Brain microvascular endothelial cell (primary cell): ENCODE results near the gene CDH23.

Experiments used
- DNase-seq: peaks from one replicate; pipeline ENCODE4 v3.0.0-alpha.2; 2020
- H3K27ac ChIP-seq: fragments of 250-450 bp; sonication (Bioruptor Pico); 2 replicates; pipeline ENCODE4 v1.5.1; 2020; ENCODE audit warnings: mild to moderate bottlenecking, moderate library complexity
- H3K27me3 ChIP-seq: fragments of 250-450 bp; sonication (Bioruptor Pico); replicated peaks from 2 replicates; pipeline ENCODE4 v1.5.1; 2020; ENCODE audit warnings: mild to moderate bottlenecking
- H3K36me3 ChIP-seq: fragments of 250-450 bp; sonication (Bioruptor Pico); replicated peaks from 2 replicates; pipeline ENCODE4 v1.5.1; 2020; ENCODE audit warnings: mild to moderate bottlenecking
- H3K4me3 ChIP-seq: 2 replicates; pipeline ENCODE4 v1.5.1; 2011; ENCODE audit warnings: low read depth, mild to moderate bottlenecking, control low read depth, low read length, moderate library complexity
- CTCF ChIP-seq: IDR thresholded peaks from 2 replicates; pipeline ENCODE4 v1.5.1; 2011; ENCODE audit warnings: low read depth, mild to moderate bottlenecking, moderate library complexity, low read length, control low read depth, inconsistent platforms; ENCODE audit errors: missing control alignments
- in situ Hi-C: cut with HindIII; loops from 2 replicates; pipeline ENCODE4 v1.10.0; 2017; ENCODE audit warnings: low sequenced_read_pairs, low pct_ligation_motif_present

The CDH23 gene

GRCh38 chr10:71600849-71601248, 204.1 kb downstream of the CDH23 start:
- TF ChIP-seq CTCF: no peak
- Histone ChIP-seq H3K4me3 (no peak overlapping the region), H3K27ac (peak overlapping the region; percentile 40), H3K27me3 (no peaks in the 10 kb centered on the region), H3K36me3 (no peaks in the 10 kb centered on the region)
- in situ Hi-C loops: no loop called here
- peak; percentile 78 for DNase-seq

GRCh38 chr10:71601273-71601672, 204.6 kb downstream of the CDH23 start:
- in situ Hi-C loops: no loop called here
- no peak for TF ChIP-seq CTCF
- no peak for DNase-seq
- Histone ChIP-seq H3K27ac (peak overlapping the region; percentile 20), H3K27me3 (no peaks in the 10 kb centered on the region), H3K4me3 (no peak overlapping the region), H3K36me3 (no peaks in the 10 kb centered on the region)

GRCh38 chr10:71603150-71603549, 206.4 kb downstream of the CDH23 start:
- Histone ChIP-seq H3K27me3 (no peaks in the 10 kb centered on the region), H3K36me3 (no peaks in the 10 kb centered on the region), H3K27ac (no peak overlapping the region), H3K4me3 (no peak overlapping the region)
- no peak for TF ChIP-seq CTCF
- in situ Hi-C loops: no loop called here
- DNase-seq: no peak

GRCh38 chr10:71603754-71604153, 207.0 kb downstream of the CDH23 start:
- no peak for DNase-seq
- TF ChIP-seq CTCF: no peak
- no peak overlapping the region for H3K4me3 ChIP-seq
- H3K27me3 ChIP-seq: no peaks in the 10 kb centered on the region
- no peak overlapping the region for H3K27ac ChIP-seq
- no peaks in the 10 kb centered on the region for H3K36me3 ChIP-seq
- in situ Hi-C loops: no loop called here

- no peak for TF ChIP-seq CTCF
- Histone ChIP-seq H3K27ac (peak overlapping the region; percentile 24), H3K4me3 (no peak overlapping the region), H3K36me3 (no peaks in the 10 kb centered on the region), H3K27me3 (no peaks in the 10 kb centered on the region)
- no peak for DNase-seq
- in situ Hi-C loops: no loop called here
Measured at GRCh38 chr10:71604324-71605018, 207.8 kb downstream of the CDH23 start.
